Esophagus muscularis mucosa (tissue), 4 donors: ENCODE measurements around the gene QPCTL. TPM values are rescaled to one million over a fixed set of nuclear protein-coding genes. Genes with fewer than 3 reads are reported as not detected.

Source experiments
- DNase-seq: peaks from one replicate; pipeline ENCODE4 v3.0.0-alpha.2; 2017; ENCODE audit errors: extremely low spot score
- H3K27ac ChIP-seq, 4 donors: fragments of 200-600 bp; sonication (generic); replicated peaks in 1 of 4; 1 replicate in 3 of 4; 2 replicates in 1 of 4; pipeline ENCODE4 v1.5.1; 2016 to 2019; ENCODE audit warnings: mild to moderate bottlenecking in 1 of 4
- H3K27me3 ChIP-seq, 4 donors: fragments of 200-600 bp; sonication (generic); one replicate each; pipeline versions ENCODE4 v1.5.1 to v1.6.0; 2016 to 2019
- H3K36me3 ChIP-seq, 4 donors: fragments of 200-600 bp; sonication (generic); one replicate each; pipeline ENCODE4 v1.5.1; 2016 to 2019
- H3K4me1 ChIP-seq, 4 donors: fragments of 200-600 bp; sonication (generic); one replicate each; pipeline ENCODE4 v1.5.1; 2016 to 2019
- H3K4me3 ChIP-seq, 4 donors: fragments of 200-600 bp; sonication (generic); 1 replicate in 2 of 4; 2 replicates in 2 of 4; pipeline ENCODE4 v1.5.1; 2016 to 2019; ENCODE audit warnings: mild to moderate bottlenecking in 4 of 4, moderate library complexity in 1 of 4
- H3K9me3 ChIP-seq, 4 donors: fragments of 200-600 bp; sonication (generic); 1 replicate in 3 of 4; 2 replicates in 1 of 4; pipeline ENCODE4 v1.5.1; 2016 to 2019
- EP300 ChIP-seq: sonication (generic); formaldehyde crosslinking; IDR thresholded peaks from one replicate; pipeline ENCODE4 v1.6.1; 2017; ENCODE audit warnings: antibody characterized with exemption
- POLR2A ChIP-seq: fragments of 450-650 bp; IDR thresholded peaks from one replicate; pipeline ENCODE4 v1.6.1; 2017; ENCODE audit warnings: antibody characterized with exemption, moderate library complexity, mild to moderate bottlenecking, low read depth
- POLR2AphosphoS5 ChIP-seq, 2 donors: sonication (generic); formaldehyde crosslinking; IDR thresholded peaks; one replicate each; pipeline ENCODE4 v1.6.1; 2017; ENCODE audit warnings: antibody characterized with exemption in 2 of 2
- WGBS: methylation state at CpG from one replicate; pipeline ENCODE4 v1.1.5; 2018; 5-methylcytosine and 5-hydroxymethylcytosine counted together
- intact Hi-C: fragments of 100-400 bp; cut with DNase I; formaldehyde crosslinking; loops from one replicate; pipeline ENCODE4 v1.15.1; 2023
- total RNA-seq, 4 donors: library from RNA; depleted of rRNA; stranded (reverse); fragments of >200 nt; gene quantifications; one replicate each; pipeline versions ENCODE4 v1.1.0 to v1.2.1, GENCODE V29; 2016
- TF ChIP-seq, protein P1 (sequence below), 3 experiments: fragments of 200-600 bp in 2 of 3; fragments of 450-650 bp in 1 of 3; sonication (generic) in 2 of 3; IDR thresholded peaks; one replicate each; pipeline ENCODE4 v1.5.1; 2017 to 2019; ENCODE audit warnings: antibody characterized with exemption in 3 of 3, mild to moderate bottlenecking in 2 of 3, moderate library complexity in 1 of 3

The QPCTL gene
- total RNA-seq, result 1 to 10 TPM; 4.6 to 6.8 (median 6.0) TPM

DNA sequence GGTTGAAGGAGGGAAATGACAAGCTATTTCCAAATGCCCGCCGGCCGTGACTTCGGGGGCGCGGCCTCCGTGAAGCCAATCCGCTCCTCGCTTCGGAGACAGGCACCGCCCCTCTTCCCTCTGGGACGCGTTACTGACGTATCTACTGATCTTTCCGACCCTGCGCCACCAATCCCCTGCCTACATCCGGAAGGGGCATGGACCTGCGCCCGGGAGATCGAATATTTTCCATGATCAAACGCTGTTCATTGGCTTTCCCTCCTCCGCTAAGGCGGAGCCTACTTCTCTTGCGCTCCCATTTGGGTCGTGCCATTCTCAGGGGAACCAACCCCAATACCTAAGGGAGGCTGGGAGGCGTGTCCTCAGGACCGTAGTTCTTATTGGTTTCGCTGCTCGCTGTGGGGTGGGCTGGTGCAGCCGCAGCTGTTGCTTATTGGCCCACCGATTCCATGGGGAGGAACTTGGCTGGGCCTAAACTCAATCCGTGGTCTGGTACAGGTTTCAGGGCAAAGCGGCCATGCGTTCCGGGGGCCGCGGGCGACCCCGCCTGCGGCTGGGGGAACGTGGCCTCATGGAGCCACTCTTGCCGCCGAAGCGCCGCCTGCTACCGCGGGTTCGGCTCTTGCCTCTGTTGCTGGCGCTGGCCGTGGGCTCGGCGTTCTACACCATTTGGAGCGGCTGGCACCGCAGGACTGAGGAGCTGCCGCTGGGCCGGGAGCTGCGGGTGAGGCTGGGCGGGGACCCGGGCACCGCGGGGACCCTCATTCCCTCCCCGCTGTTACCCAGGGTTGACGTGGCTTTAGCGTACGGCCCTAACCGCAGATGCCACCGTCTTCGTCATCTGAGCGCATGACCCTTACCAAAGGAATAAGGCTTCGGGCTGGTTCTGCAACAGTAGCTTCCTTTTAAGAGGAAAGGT is at the start of gene QPCTL:
Gene QPCTL, plus strand, starts transcription at position 480 of the 919 bp plus-strand sequence. Its CDS starts 38 bp downstream, at position 518.
- Histone ChIP-seq H3K36me3 (peaks cover 8 to 35% (median 23%) of the 10 kb centered on the region in 4 donors), H3K9me3 (no peaks in the 10 kb centered on the region), H3K27ac (peak within 1 kb of the TSS; percentile 86 to 96 (median 92)), H3K27me3 (no peaks in the 10 kb centered on the region), H3K4me1 (peaks cover 7 to 26% (median 20%) of the 10 kb centered on the region in 4 donors), H3K4me3 (peak within 1 kb of the TSS; percentile 65 to 78 (median 73))
- DNase-seq, result peak; percentile 99
- WGBS, result under 1% methylated on average over 44 of the region's 70 CpGs
- intact Hi-C loops, result loop anchor here (2.0 kb wide), 1 partner anchor 74 kb away; no protein-coding TSS in a partner anchor
- TF ChIP-seq, protein P1, sequence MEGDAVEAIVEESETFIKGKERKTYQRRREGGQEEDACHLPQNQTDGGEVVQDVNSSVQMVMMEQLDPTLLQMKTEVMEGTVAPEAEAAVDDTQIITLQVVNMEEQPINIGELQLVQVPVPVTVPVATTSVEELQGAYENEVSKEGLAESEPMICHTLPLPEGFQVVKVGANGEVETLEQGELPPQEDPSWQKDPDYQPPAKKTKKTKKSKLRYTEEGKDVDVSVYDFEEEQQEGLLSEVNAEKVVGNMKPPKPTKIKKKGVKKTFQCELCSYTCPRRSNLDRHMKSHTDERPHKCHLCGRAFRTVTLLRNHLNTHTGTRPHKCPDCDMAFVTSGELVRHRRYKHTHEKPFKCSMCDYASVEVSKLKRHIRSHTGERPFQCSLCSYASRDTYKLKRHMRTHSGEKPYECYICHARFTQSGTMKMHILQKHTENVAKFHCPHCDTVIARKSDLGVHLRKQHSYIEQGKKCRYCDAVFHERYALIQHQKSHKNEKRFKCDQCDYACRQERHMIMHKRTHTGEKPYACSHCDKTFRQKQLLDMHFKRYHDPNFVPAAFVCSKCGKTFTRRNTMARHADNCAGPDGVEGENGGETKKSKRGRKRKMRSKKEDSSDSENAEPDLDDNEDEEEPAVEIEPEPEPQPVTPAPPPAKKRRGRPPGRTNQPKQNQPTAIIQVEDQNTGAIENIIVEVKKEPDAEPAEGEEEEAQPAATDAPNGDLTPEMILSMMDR (IDR thresholded peaks at IDR 0.05), result no peak
- TF ChIP-seq POLR2AphosphoS5 (IDR thresholded peaks at IDR 0.05) (peak; percentile 79 to 84), POLR2A (peak; percentile 6)

DNA sequence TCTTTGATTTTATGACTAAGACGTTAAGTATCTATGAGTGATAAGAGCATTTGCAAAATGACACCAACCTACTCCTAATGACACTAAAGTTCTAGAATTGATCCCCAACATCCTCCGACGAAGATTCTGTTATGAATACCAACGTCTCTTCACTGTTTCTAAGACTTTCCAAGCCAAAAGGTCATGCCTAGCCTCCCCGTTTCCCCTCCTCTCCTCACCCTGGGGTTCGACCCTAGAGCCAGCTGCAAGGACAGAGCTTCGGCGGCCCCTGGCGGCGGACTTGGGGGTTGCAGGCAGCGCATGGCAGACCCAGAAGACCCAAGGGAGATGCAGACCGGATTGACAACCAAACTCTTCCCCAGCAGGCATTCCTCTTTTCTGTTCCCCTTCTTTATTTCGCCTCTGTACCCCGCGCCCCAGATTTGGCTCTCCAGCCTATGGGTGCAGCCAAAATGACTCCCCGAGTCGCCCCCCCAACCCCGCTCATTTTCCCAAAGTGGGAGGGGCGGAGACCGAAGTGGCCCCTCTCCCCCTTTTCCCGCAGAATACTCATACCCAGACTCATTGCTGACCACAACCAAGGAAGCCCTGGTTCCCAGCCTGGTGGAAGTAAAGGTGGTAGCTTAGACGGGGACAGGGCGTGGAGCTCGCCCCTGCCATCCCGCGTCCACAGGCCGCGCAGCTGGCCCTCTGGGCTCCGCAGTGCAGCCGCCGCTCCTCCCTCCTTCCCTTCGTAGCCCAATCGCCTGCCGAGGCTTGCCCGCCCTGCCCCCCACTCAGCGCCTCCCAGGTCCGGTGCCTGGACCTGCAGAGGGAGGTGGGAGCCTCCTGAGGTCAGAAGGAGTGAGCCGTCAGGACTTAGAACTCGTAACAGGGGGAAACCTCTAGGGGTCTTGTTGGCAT is 49.2 kb upstream of the QPCTL start:
- Histone ChIP-seq H3K4me3 (peak overlapping the region in 1 of 4 donors; percentile 11), H3K36me3 (no peaks in the 10 kb centered on the region), H3K27me3 (peaks cover 0 to 41% (median 12%) of the 10 kb centered on the region in 4 donors), H3K27ac (no peak overlapping the region), H3K4me1 (peaks cover 30 to 62% (median 60%) of the 10 kb centered on the region in 4 donors), H3K9me3 (no peaks in the 10 kb centered on the region)
- 10% methylated on average over 35 of the region's 39 CpGs for WGBS
- no peak for TF ChIP-seq EP300
- TF ChIP-seq, protein P1 (IDR thresholded peaks at IDR 0.05), result peak; percentile 97 to 100 (median 99)
- peak in 1 of 2 donors; percentile 29 for TF ChIP-seq POLR2AphosphoS5 (IDR thresholded peaks at IDR 0.05)
- DNase-seq, result peak; percentile 97
- intact Hi-C loops, result loop anchor here (2.0 to 5.0 kb wide), 2 partner anchors 39 to 120 kb away; no protein-coding TSS in a partner anchor

DNA sequence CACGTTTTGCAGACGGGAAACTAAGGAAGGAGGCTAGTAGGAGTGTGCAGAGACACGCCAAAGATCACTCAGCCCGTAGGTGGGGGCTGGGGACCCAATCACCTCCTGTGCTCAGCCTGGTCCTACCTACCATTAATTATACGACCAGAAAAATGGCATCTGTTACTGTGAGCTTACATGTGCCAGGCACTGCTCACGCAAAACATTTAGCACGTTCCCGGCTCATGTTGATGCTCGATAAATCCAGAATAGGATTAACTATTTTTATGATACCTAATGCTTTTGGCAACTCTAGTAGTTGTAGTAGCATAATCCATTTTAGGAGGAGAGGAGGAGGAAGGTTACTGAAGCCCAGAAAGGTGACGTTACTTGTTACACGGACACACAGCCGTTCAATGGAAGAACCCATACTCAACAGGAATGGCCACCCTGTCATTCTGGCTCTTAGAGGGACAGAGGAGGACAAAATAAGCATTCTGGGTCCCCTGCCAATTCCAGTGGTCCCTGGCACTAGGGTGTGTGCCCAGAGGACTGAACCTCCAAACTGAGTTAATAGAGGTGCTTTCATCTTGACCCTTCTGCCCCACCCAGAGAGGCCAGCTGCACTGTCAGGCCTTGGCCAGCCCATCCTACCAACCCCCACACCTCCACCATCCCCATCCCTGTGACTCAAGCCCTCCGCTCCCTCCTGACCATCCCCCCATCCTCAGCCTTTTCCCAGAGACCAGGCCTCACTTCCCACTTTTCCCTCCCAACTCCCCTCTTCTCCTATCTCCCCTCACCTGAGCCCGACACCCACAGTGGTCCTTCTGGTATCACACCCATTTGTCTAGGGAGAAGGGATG is 48.3 kb upstream of the QPCTL start:
- TF ChIP-seq, protein P1 (IDR thresholded peaks at IDR 0.05), result no peak
- TF ChIP-seq POLR2AphosphoS5 (IDR thresholded peaks at IDR 0.05) (no peak), EP300 (no peak), POLR2A (no peak)
- Histone ChIP-seq H3K27ac (no peak overlapping the region), H3K9me3 (no peaks in the 10 kb centered on the region), H3K36me3 (no peaks in the 10 kb centered on the region), H3K27me3 (peaks cover 0 to 43% (median 12%) of the 10 kb centered on the region in 4 donors), H3K4me3 (no peak overlapping the region), H3K4me1 (peaks cover 23 to 54% (median 52%) of the 10 kb centered on the region in 4 donors)
- DNase-seq, result no peak
- intact Hi-C loops, result loop anchor here (2.0 to 5.0 kb wide), 2 partner anchors 38 to 121 kb away; no protein-coding TSS in a partner anchor
- 64% methylated on average over 14 of the region's 14 CpGs for WGBS
